ENCODE measurements around the gene BLCAP.

GRCh38 chr20:37575884-37576283 lies 48.2 kb upstream of the BLCAP start:
- TF ChIP-seq CTCF (IDR thresholded peaks at IDR 0.05): no peak
- TF ChIP-seq POLR2A (IDR thresholded peaks at IDR 0.05): no peak
